ENCODE measurements around the gene DLG1.
A peak's percentile ranks its signal among the peaks of the same experiment; 100 is the strongest.

Gene DLG1

DNA sequence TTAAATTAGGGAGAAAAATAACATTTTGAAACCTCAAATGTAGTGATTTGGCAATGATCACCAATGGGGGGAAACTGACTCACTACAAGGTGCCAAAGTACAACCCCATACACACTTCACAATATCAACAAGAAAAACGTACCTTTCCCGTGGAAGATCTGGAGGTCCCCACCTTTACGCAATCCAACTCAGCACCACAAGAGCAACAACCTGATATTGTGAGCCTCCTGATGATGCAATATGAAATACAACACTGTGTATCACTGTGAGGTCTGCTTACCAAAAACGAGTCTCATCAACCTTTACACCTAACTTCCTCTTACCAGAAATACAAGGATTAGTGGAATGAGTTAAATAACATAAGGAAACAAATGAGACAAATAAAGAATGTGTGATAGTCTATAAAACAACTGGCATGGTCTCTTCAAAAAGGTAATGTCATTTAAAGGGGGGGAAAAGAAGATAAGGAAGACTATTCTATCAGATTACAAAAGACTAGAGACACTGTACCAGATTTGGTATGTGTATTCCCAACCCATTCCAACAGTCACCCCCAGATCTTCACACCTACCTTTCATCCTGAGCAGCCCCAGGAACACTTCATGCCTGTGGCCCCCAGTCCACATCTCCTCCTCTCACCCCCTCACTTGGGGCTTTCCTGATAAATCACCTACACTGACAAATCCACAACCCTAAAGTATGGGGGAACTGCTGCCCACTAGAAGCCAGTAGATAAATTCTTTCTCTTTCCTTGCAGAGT, 27.7 kb downstream of the DLG1 start:
- in situ Hi-C loops (cut with HindIII; ENCODE audit: low pct_unique_long_range_greater_than_20kb, low sequenced_read_pairs) = no loop called here
- no peak for TF ChIP-seq JUND (IDR thresholded peaks at IDR 0.05; ENCODE audit: low read depth)
- DNase-seq (ENCODE audit: low read depth in 1 of 2, low spot score in 1 of 2) = no peak

DNA sequence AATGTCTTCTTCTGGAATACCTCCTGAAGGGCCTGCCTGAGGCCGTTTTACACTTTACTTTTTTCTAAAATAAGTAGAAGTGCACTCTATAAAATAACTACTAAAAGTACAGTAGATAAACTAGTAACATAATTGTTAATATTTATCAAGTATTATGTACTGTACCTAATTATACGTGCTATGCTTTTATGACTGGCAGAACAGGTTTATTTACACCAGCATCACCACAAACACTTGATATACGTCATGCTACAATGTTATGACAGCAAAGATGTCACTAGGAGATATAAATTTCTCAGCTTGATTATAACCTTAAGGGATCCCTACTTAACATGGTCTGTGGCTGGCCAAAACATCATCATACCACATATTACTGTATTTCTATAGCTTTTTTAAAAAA, 29.4 kb downstream of the DLG1 start:
- in situ Hi-C loops (cut with HindIII; ENCODE audit: low pct_unique_long_range_greater_than_20kb, low sequenced_read_pairs) = no loop called here
- DNase-seq (ENCODE audit: low read depth in 1 of 2, low spot score in 1 of 2) = peak in 1 of 2 experiments; percentile 42
- no peak for TF ChIP-seq JUND (IDR thresholded peaks at IDR 0.05; ENCODE audit: low read depth)

DNA sequence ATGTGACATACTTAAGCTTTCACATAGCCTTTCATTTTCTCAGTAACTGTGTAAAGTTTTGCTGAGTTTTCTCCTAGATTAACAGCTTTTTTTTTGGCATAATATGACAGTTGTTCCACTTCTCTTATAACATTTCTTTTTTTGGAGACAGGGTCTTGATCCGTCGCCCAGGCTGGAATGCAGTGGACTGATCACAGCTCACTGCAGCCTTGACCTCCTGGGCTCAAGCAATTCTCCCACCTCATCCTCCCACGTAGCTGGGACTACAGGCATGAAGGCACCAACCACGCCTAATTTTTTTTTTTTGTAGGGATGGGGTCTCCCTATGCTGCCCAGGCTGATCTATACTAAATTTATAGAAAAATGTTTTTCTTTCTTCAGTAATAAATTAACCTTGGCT, 30.1 kb downstream of the DLG1 start:
- TF ChIP-seq JUND (IDR thresholded peaks at IDR 0.05; ENCODE audit: low read depth) = no peak; the same call in 1 of the 2 replicates
- in situ Hi-C loops (cut with HindIII; ENCODE audit: low pct_unique_long_range_greater_than_20kb, low sequenced_read_pairs) = no loop called here
- DNase-seq (ENCODE audit: low read depth in 1 of 2, low spot score in 1 of 2) = no peak

DNA sequence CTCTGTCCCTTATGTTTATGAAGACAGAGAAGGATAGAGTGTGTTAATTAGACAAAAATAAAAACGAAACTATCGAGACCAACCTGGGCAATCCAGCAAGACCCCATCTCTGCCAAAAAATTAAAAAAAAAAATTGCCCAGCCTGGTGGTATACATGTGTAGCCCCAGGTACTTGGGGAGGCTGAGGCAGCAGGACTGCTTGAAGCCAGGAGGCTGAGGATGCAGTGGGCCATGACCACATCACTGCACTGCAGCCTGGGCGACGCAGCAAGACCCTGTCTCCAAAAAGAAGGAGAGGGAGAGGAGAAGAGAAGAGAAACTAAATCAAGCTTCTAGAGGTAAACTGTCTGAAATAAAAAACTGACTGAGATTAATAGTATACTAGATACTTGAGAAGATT, 32.1 kb downstream of the DLG1 start:
- no peak for TF ChIP-seq JUND (IDR thresholded peaks at IDR 0.05; ENCODE audit: low read depth)
- in situ Hi-C loops (cut with HindIII; ENCODE audit: low pct_unique_long_range_greater_than_20kb, low sequenced_read_pairs) = no loop called here
- no peak for DNase-seq (ENCODE audit: low read depth in 1 of 2, low spot score in 1 of 2)

DNA sequence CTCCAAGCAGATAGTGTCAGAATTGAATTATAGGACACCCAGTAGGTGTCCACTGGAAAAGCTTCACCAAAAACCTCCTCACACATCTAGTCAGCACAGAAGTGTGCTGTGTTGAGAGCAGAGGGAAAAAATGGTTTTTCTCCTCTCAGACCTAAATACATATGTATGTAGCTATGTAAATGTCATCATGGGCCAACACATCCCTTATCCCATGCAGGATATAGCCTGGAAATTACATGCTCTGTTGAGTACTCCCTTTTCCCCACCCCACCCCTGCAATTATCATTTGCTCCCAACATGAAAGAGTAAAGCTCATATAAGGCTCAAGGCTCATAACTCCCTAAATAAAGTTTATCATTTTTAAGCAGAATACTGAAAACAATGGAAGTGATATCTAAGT, 35.7 kb downstream of the DLG1 start:
- no peak for DNase-seq (ENCODE audit: low read depth in 1 of 2, low spot score in 1 of 2)
- in situ Hi-C loops (cut with HindIII; ENCODE audit: low pct_unique_long_range_greater_than_20kb, low sequenced_read_pairs) = no loop called here
- no peak for TF ChIP-seq JUND (IDR thresholded peaks at IDR 0.05; ENCODE audit: low read depth)

DNA sequence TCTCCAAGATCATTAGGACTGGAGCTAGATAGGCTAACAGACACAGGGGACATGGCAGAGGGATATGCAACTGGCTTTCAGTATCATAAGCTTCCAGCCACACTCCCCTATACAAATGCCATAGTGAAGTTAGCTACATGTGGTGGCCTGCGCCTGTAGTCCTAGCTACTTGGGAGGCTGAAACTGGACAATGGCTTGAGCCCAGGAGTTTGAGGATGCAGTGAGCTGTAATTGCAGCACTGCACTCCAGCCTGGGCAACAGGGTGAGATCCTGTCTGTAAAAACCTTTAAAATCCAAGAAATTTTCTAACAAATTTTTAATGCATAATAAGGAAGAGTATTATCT, 37.3 kb downstream of the DLG1 start:
- in situ Hi-C loops (cut with HindIII; ENCODE audit: low pct_unique_long_range_greater_than_20kb, low sequenced_read_pairs) = no loop called here
- no peak for TF ChIP-seq JUND (IDR thresholded peaks at IDR 0.05; ENCODE audit: low read depth)

DNA sequence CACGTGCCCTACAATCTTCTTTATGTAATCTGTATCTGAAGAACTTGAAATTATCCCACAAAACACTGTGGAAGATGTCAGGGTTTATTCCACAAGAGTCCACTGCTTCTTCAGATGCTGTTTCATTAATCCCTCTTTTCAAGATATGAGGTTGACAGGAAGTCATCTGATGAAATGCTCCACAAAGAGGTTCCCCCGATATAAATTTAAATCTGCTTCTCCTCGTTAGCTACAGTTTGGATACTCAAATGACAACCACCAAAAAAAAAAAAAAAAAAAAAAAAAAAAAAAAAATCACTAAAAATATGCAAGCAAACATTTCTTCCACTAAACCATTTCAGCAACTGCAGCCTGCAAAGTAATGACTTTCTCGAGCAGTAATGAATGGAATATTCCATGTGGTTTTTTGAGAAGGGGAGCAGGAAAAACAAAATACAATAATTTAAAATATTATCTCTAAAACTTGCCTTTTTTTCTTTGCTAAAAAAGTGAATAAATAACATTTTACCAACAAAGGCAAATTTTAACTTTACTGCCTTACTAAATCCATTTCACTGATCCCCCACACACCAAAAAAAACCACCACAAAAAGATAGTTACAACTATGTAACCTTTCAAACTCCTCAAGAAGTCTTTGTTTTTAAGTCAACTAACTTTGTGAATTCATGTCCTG, 37.8 kb downstream of the DLG1 start:
- DNase-seq (ENCODE audit: low read depth in 1 of 2, low spot score in 1 of 2) = no peak
- TF ChIP-seq JUND (IDR thresholded peaks at IDR 0.05; ENCODE audit: low read depth) = no peak
- in situ Hi-C loops (cut with HindIII; ENCODE audit: low pct_unique_long_range_greater_than_20kb, low sequenced_read_pairs) = no loop called here

More for the DNA sequence above, 37.3 kb downstream of the DLG1 start:
- DNase-seq (ENCODE audit: low read depth in 1 of 2, low spot score in 1 of 2) = no peak

DNA sequence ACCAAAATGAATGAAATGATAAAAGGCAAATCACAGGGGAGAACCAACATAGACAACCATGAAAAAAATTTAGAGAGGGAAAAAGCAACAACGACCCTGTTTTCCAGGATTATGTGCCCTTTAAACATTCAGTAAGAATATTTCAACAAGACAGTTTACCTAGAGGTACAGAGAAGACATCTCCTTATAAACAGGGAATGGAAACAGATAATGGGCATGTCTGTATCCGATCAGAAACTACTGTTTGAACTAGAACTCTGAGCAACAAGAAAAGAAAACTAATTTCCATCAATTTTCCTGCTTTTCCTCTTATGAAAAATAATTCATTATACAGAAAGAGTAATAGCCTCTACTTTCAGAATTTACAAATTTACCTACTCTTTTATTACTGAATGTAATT, 39.3 kb downstream of the DLG1 start:
- in situ Hi-C loops (cut with HindIII; ENCODE audit: low pct_unique_long_range_greater_than_20kb, low sequenced_read_pairs) = no loop called here
- TF ChIP-seq JUND (IDR thresholded peaks at IDR 0.05; ENCODE audit: low read depth) = no peak
- DNase-seq (ENCODE audit: low read depth in 1 of 2, low spot score in 1 of 2) = no peak

DNA sequence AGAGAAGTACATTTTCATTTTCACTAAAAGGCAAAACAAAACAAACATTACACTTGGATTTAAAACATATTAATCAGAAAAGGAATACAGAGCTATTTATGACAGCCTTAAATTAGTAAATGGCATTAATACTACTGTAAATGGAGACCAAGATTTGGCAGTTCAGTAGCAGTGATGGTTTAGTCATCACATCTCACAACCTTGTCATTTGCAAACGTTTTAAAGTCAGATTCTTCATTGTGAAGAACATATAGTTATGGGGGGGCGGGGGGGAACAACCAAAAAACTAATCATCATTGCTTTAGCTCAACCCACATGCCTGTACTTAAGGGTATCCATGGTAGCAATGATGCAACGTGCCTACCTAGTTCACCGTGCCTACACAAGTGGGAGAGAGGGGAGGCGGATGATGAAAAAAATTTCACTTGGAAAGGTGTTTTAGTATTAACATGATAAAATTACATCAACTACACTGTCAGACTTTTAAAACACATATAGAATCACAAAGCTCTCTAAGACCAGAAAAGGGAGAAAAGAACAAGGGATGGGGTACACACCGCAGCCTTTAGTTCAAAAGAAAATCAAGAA, 40.1 kb downstream of the DLG1 start:
- no peak for TF ChIP-seq JUND (IDR thresholded peaks at IDR 0.05; ENCODE audit: low read depth)
- DNase-seq (ENCODE audit: low read depth in 1 of 2, low spot score in 1 of 2) = no peak
- in situ Hi-C loops (cut with HindIII; ENCODE audit: low pct_unique_long_range_greater_than_20kb, low sequenced_read_pairs) = no loop called here

DNA sequence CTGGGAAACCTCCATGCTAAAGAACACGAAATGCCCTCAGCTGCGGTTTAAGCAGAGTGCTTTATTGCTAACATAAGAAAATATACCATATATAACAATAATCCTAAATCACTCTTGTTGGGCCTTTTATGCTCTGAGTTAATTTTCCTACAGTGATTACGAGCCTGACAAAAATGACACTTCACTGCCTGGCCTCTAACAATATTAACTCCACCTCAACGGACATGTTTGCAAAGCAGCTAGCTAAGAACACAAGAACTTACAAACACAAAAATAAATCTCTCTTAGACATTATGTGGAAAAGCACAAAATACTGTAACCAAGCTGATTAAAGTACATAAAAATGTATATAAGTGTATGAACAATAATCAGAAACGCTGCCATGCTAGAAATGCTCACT, 40.7 kb downstream of the DLG1 start:
- DNase-seq (ENCODE audit: low read depth in 1 of 2, low spot score in 1 of 2) = no peak
- no peak for TF ChIP-seq JUND (IDR thresholded peaks at IDR 0.05; ENCODE audit: low read depth)
- in situ Hi-C loops (cut with HindIII; ENCODE audit: low pct_unique_long_range_greater_than_20kb, low sequenced_read_pairs) = no loop called here

DNA sequence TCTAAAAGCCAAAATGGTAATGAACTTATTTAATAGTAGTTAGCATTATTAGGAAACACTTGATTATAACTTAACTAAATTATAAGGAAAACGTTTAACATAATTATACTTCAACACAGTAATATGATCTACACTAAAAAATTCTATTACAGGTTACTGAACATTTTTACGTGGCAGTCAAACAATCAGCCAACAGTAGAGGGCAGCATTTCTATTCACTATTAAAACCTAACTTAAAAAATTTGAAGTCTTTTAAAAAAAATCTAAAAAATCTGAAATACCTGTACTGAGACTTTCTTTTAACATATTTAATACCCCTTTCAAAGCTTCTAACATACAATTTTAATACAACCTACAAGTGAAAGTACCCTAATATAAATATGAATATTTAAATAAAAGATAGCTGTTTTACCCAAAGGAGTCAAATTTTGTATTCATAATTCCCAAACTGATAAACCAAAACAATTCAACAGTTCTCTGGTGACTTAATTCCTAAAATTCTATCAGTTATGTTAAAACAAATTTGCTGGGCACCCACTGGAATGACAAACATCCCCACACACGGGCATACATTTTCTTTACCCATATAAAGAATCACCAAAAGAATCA, 41.5 kb downstream of the DLG1 start:
- no peak for TF ChIP-seq JUND (IDR thresholded peaks at IDR 0.05; ENCODE audit: low read depth)
- in situ Hi-C loops (cut with HindIII; ENCODE audit: low pct_unique_long_range_greater_than_20kb, low sequenced_read_pairs) = no loop called here
- DNase-seq (ENCODE audit: low read depth in 1 of 2, low spot score in 1 of 2) = peak in 1 of 2 experiments; percentile 76

DNA sequence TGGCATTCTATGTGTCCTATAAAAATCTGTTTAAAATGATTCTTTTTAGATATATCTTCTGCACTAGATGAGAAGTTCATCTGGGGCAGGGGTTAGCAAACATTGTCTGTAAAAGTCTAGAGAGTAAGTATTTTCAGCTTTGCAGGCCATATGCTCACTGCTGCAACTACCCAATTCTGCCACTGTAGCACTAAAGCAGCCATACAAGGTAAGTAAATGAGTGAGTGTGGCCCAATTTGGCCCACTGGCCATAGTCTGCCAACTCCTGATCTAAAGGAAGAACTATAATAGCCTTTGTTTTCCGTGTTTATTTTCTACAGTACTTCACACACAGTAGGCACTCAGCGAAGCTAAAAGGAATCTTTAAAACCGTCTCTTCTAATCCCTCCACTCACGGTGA, 42.3 kb downstream of the DLG1 start:
- TF ChIP-seq JUND (IDR thresholded peaks at IDR 0.05; ENCODE audit: low read depth) = no peak
- no peak for DNase-seq (ENCODE audit: low read depth in 1 of 2, low spot score in 1 of 2)
- in situ Hi-C loops (cut with HindIII; ENCODE audit: low pct_unique_long_range_greater_than_20kb, low sequenced_read_pairs) = no loop called here
